Epithelial cell of proximal tubule (primary cell): Measurements from ENCODE around the gene TENM3. TPM values are rescaled to one million over a fixed set of nuclear protein-coding genes. Genes with fewer than 3 reads are reported as not detected.

Source experiments
- DNase-seq: peaks from one replicate; pipeline ENCODE4 v3.0.0-alpha.2; 2011; ENCODE audit warnings: low read depth
- H3K4me3 ChIP-seq: 2 replicates; pipeline ENCODE4 v1.5.1; 2011; ENCODE audit warnings: low read depth, mild to moderate bottlenecking, low read length
- CTCF ChIP-seq: conservative IDR thresholded peaks from 2 replicates; pipeline ENCODE4 v1.5.1; 2012; ENCODE audit warnings: low read depth, mild to moderate bottlenecking, low read length
- total RNA-seq: library from RNA; depleted of rRNA; stranded (reverse); fragments of >200 nt; gene quantifications from 2 replicates; pipeline ENCODE4 v1.2.3, GENCODE V29; 2015

TENM3 gene
- total RNA-seq, 1 donor from 2014 or later = 2.4 TPM

GRCh38 chr4:182320092-182320491, 76.9 kb downstream of the TENM3 start:
- H3K4me3 ChIP-seq = no peak overlapping the region
- DNase-seq = no peak
- TF ChIP-seq CTCF = no peak

GRCh38 chr4:182320580-182320979, 77.4 kb downstream of the TENM3 start:
- TF ChIP-seq CTCF = no peak
- no peak for DNase-seq

GRCh38 chr4:182324282-182324681, 81.1 kb downstream of the TENM3 start:
- H3K4me3 ChIP-seq = no peak overlapping the region
- no peak for TF ChIP-seq CTCF
- no peak for DNase-seq

More at GRCh38 chr4:182320580-182320979, 77.4 kb downstream of the TENM3 start:
- no peak overlapping the region for H3K4me3 ChIP-seq

- no peak for TF ChIP-seq CTCF
- no peak overlapping the region for H3K4me3 ChIP-seq
- no peak for DNase-seq
Observed at GRCh38 chr4:182325397-182325796, 82.2 kb downstream of the TENM3 start.

GRCh38 chr4:182325848-182326255, 82.7 kb downstream of the TENM3 start:
- H3K4me3 ChIP-seq = no peak overlapping the region
- no peak for TF ChIP-seq CTCF
- no peak for DNase-seq

GRCh38 chr4:182328505-182328904, 85.3 kb downstream of the TENM3 start:
- no peak for TF ChIP-seq CTCF
- no peak for DNase-seq
- no peak overlapping the region for H3K4me3 ChIP-seq

GRCh38 chr4:182337366-182337765, 94.2 kb downstream of the TENM3 start:
- DNase-seq = no peak
- TF ChIP-seq CTCF = no peak
- H3K4me3 ChIP-seq = no peak overlapping the region
